ENCODE measurements around the gene NECTIN1.

DNA sequence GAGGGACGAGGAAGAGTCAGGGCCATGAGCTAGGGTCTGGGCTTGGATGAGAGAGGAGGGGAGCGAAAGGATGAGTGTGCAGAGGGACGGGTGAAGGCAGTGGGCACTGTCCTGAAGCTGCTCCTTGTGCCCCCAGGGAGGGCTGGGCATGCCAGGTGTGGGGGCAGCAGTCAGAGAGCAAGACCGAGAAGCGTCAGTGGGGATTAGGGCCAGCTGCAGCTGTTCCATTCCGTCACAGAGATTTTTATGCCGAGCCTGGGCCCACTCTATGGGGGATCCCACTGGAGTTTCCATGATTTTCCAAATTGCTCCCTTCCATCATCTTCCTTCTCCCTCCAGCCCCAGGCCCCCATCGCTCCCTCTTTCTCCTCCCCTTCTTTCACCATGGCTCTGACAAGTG lies 93.2 kb downstream of the NECTIN1 start:
- no peak for TF ChIP-seq POLR2A (IDR thresholded peaks at IDR 0.05; ENCODE audit: low read length)
- no peak for TF ChIP-seq GATA1 (IDR thresholded peaks at IDR 0.05; ENCODE audit: low read depth, low read length)
